Measurements from ENCODE around the gene HAVCR2. TPM values are rescaled to one million over a fixed set of nuclear protein-coding genes. Genes with fewer than 3 reads are reported as not detected.
A peak's percentile ranks its signal among the peaks of the same experiment; 100 is the strongest.

The HAVCR2 gene
- total and polyA plus RNA-seq, 3 donors from 2014 or later, result 3.1 to 3.6 (median 3.2) TPM

DNA sequence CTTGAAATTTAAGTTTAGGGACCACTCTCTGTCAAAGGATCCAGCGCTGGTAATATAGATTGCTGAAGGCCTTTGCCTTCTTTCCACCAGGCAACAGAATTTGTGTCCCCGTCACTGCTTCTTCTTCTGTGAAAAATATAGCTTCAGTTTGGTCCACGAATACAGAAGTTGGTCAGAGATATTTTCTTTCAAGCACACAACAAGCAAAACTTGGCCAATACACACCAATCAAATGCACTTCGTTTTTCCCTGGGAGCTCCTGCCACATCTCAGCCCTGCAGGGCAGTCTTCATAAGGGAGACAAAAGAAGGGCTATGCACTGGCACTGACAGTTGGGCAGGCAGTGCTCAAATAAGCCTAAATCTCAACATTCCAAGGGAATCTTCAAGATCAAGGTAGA is 22.9 kb downstream of the HAVCR2 start:
- Histone ChIP-seq H3K27ac (no peak overlapping the region), H3K4me1 (no peaks in the 10 kb centered on the region), H3K4me3 (no peak overlapping the region), H3K36me3 (ENCODE audit: low read depth, missing control alignments) (no peaks in the 10 kb centered on the region), H3K9me3 (no peaks in the 10 kb centered on the region), H3K27me3 (no peaks in the 10 kb centered on the region)
- TF ChIP-seq, protein P1, sequence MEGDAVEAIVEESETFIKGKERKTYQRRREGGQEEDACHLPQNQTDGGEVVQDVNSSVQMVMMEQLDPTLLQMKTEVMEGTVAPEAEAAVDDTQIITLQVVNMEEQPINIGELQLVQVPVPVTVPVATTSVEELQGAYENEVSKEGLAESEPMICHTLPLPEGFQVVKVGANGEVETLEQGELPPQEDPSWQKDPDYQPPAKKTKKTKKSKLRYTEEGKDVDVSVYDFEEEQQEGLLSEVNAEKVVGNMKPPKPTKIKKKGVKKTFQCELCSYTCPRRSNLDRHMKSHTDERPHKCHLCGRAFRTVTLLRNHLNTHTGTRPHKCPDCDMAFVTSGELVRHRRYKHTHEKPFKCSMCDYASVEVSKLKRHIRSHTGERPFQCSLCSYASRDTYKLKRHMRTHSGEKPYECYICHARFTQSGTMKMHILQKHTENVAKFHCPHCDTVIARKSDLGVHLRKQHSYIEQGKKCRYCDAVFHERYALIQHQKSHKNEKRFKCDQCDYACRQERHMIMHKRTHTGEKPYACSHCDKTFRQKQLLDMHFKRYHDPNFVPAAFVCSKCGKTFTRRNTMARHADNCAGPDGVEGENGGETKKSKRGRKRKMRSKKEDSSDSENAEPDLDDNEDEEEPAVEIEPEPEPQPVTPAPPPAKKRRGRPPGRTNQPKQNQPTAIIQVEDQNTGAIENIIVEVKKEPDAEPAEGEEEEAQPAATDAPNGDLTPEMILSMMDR (IDR thresholded peaks at IDR 0.05), result no peak
- TF ChIP-seq POLR2A (IDR thresholded peaks at IDR 0.05), result no peak
- intact Hi-C loops (cut with DNase I; ENCODE audit: low total_unique reads), result no loop called here
- 78 to 83% methylated on average over 4 of the region's 4 CpGs for WGBS, 2 donors
- DNase-seq, result no peak

DNA sequence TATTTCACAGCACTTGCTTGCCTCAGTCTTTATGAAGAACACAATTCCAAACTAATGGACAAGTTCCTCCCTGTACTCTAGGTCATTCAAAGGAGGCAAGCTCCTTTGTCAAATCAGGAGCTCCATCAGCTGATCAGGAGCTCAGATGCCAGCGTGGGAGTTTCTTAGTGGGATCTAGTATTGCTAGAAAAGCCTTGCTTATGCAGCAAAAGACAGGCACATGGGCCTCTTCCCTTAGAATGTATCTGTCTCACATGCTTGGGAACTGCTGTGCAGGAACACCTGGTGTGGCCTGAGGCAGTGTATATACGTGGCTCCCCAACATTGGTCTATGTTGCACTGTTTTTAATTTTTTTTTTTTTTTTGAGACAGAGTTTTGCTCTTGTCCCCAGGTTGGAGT is 28.6 kb downstream of the HAVCR2 start:
- WGBS, 2 donors, result 54 to 67% methylated on average over 2 of the region's 2 CpGs

DNA sequence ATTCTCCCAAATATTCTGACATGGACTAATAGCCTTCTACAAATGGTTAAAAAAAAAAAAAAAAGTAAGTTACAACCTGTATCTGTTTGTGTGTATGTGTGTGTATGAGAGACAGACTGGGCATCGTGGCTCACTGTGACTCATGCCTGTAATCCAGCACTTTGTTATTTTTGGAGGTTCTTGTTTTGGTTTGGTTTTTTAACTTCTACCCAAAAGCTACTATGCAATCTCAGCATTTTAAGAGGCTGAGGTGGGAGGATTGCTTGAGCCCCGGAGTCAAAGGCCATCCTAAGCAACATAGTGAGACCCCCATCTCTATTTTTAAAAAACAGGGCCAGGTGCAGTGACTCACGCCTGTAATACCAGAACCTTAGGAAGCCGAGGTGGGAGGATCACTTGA is 32.3 kb downstream of the HAVCR2 start:
- no peak overlapping the region for H3K4me3 ChIP-seq
- DNase-seq, result peak; percentile 24

More for the DNA sequence above, 28.6 kb downstream of the HAVCR2 start:
- Histone ChIP-seq H3K4me1 (no peaks in the 10 kb centered on the region), H3K27me3 (no peaks in the 10 kb centered on the region), H3K4me3 (no peak overlapping the region), H3K36me3 (ENCODE audit: low read depth, missing control alignments) (no peaks in the 10 kb centered on the region), H3K9me3 (no peaks in the 10 kb centered on the region), H3K27ac (no peak overlapping the region)
- intact Hi-C loops (cut with DNase I; ENCODE audit: low total_unique reads), result no loop called here
- DNase-seq, result no peak
- no peak for TF ChIP-seq POLR2A (IDR thresholded peaks at IDR 0.05)
- TF ChIP-seq, protein P1 (IDR thresholded peaks at IDR 0.05), result no peak

DNA sequence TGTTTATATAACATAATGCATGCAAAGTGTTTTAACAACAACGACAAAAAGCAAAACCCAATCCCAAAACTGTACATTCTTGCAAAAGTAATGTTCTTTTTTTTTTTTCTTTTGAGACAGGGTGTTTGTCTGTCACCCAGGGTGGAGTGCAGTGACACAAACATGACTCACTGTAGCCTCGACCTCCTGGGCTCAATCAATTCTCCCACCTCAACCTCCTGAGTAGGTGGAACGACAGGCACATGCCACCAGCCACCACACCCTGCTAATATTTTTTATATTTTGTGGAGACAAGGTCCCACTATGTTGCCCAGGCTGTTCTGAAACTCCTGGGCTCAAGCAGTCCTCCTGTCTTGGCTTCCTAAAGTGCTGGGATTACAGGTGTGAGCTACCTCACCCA is 36.3 kb downstream of the HAVCR2 start:
- no peak for TF ChIP-seq POLR2A (IDR thresholded peaks at IDR 0.05)
- TF ChIP-seq, protein P1 (IDR thresholded peaks at IDR 0.05), result no peak
- Histone ChIP-seq H3K27ac (no peak overlapping the region), H3K36me3 (ENCODE audit: low read depth, missing control alignments) (no peaks in the 10 kb centered on the region), H3K4me3 (no peak overlapping the region), H3K9me3 (no peaks in the 10 kb centered on the region), H3K4me1 (no peaks in the 10 kb centered on the region), H3K27me3 (no peaks in the 10 kb centered on the region)
- DNase-seq, result no peak
- intact Hi-C loops (cut with DNase I; ENCODE audit: low total_unique reads), result no loop called here
- 60 to 79% methylated on average over 3 of the region's 3 CpGs for WGBS, 2 donors

More for the DNA sequence above, 32.3 kb downstream of the HAVCR2 start:
- Histone ChIP-seq H3K9me3 (no peaks in the 10 kb centered on the region), H3K27me3 (no peaks in the 10 kb centered on the region), H3K4me1 (no peaks in the 10 kb centered on the region), H3K27ac (no peak overlapping the region), H3K36me3 (ENCODE audit: low read depth, missing control alignments) (no peaks in the 10 kb centered on the region)
- TF ChIP-seq POLR2A (IDR thresholded peaks at IDR 0.05), result no peak
- TF ChIP-seq, protein P1 (IDR thresholded peaks at IDR 0.05), result no peak
- WGBS, 2 donors, result 48 to 62% methylated on average over 4 of the region's 4 CpGs
- intact Hi-C loops (cut with DNase I; ENCODE audit: low total_unique reads), result no loop called here

DNA sequence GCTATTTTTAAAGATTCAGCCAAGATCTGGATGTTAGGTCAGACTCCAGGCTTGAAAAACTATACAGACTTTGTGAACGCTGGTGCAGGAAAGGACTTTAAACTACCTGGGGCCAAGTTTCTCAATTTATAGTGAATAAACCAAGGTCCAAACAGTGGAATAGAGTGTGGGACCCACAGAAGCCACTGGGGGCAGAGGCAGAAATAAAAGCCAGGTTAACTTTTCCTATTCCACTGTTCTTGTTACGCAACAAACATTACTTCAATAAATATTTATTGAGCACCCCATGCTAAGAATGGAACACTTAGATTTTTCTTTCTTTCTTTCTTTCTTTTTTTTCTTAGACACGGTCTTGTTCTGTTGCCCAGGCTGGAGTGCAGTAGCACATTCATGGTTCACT is 38.9 kb downstream of the HAVCR2 start:
- no peak overlapping the region for H3K4me3 ChIP-seq
- no peaks in the 10 kb centered on the region for H3K36me3 ChIP-seq (ENCODE audit: low read depth, missing control alignments)
- 90 to 93% methylated on average over 3 of the region's 3 CpGs for WGBS, 2 donors
- no peaks in the 10 kb centered on the region for H3K4me1 ChIP-seq
- TF ChIP-seq, protein P1 (IDR thresholded peaks at IDR 0.05), result no peak
- TF ChIP-seq POLR2A (IDR thresholded peaks at IDR 0.05), result no peak
- no peaks in the 10 kb centered on the region for H3K27me3 ChIP-seq
- no peak for DNase-seq
- intact Hi-C loops (cut with DNase I; ENCODE audit: low total_unique reads), result no loop called here
- H3K27ac ChIP-seq, result no peak overlapping the region
- H3K9me3 ChIP-seq, result no peaks in the 10 kb centered on the region
